Thoracic aorta (tissue), 2 donors: ENCODE data around the gene GYS2. TPM values are rescaled to one million over a fixed set of nuclear protein-coding genes. Genes with fewer than 3 reads are reported as not detected.

Source experiments
- ATAC-seq: fragments of 150-250 bp; one replicate; pipeline ENCODE4 v1.8.0; 2017; ENCODE audit warnings: low read depth; ENCODE audit not compliant: insufficient number of reproducible peaks, low FRiP score
- DNase-seq: peaks from one replicate; pipeline ENCODE4 v3.0.0-alpha.2; 2020; ENCODE audit warnings: low spot score
- H3K27ac ChIP-seq, 2 donors: fragments of 200-600 bp; sonication (generic); 1 replicate in 1 of 2; 2 replicates in 1 of 2; pipeline ENCODE4 v1.5.1; 2016; ENCODE audit warnings: mild to moderate bottlenecking in 2 of 2, moderate library complexity in 2 of 2
- H3K27me3 ChIP-seq: fragments of 200-600 bp; sonication (generic); replicated peaks from 2 replicates; pipeline ENCODE4 v1.6.0; 2016; ENCODE audit warnings: mild to moderate bottlenecking; ENCODE audit not compliant: insufficient read depth
- H3K36me3 ChIP-seq: fragments of 200-600 bp; sonication (generic); one replicate; pipeline ENCODE4 v1.5.1; 2016
- H3K4me1 ChIP-seq, 2 donors: fragments of 200-600 bp; sonication (generic); 1 replicate in 1 of 2; 2 replicates in 1 of 2; pipeline versions ENCODE4 v1.5.1 to v1.6.0; 2016; ENCODE audit warnings: low read depth in 2 of 2, mild to moderate bottlenecking in 1 of 2; ENCODE audit not compliant: control insufficient read depth in 1 of 2
- H3K4me3 ChIP-seq: fragments of 200-600 bp; sonication (generic); 2 replicates; pipeline ENCODE4 v1.5.1; 2016; ENCODE audit warnings: mild to moderate bottlenecking
- H3K9me3 ChIP-seq: fragments of 200-600 bp; sonication (generic); 2 replicates; pipeline ENCODE4 v1.5.1; 2016
- CTCF ChIP-seq: fragments of 200-600 bp; sonication (generic); IDR thresholded peaks from one replicate; pipeline ENCODE4 v1.5.1; 2019; ENCODE audit warnings: antibody characterized with exemption
- total RNA-seq, 2 donors: library from RNA; depleted of rRNA; stranded (reverse); fragments of >200 nt; gene quantifications; one replicate each; pipeline versions ENCODE4 v1.1.0 to v1.2.3, GENCODE V29; 2016

The GYS2 gene
- total RNA-seq, 2 donors from 2014 or later: not detected

DNA sequence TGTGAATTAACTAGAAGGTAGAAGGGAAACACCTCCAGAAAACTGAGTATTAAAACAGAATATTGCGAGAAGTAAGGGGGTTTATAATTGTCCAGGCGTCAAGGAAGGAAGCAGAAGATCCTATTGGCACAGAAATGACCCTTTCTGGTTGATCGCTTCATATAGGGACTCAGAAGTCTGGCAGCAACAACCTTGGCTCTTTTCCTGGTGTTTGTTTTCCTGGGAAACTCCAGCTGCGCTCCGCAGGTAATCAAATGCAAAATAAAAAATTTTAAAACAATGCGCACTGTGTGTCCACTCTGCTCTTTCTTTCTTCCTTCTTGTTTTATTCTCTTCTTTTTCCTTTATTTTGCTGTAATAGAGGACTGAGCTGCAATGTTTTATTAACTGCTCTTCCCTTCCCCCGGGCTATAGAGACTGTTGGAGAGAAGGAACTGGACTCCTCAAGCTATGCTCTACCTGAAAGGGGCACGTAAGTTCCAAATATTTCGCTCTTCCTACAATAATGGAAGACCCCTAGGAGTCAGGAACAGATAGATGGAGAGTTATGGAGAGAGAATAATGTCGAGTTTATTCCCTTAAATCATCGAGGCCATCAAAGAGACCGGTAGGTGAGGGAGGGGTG, 77.8 kb downstream of the GYS2 start:
- Histone ChIP-seq H3K27me3 (no peaks in the 10 kb centered on the region), H3K27ac (no peak overlapping the region), H3K36me3 (no peaks in the 10 kb centered on the region), H3K9me3 (no peaks in the 10 kb centered on the region), H3K4me3 (peak overlapping the region; percentile 79), H3K4me1 (peaks cover 3 to 12% of the 10 kb centered on the region in 2 donors)
- ATAC-seq (no peak), DNase-seq (no peak)
- TF ChIP-seq CTCF: no peak

GRCh38 chr12:21526053-21526452, 78.6 kb downstream of the GYS2 start, which contains the start of gene SPX:
TSS of gene SPX (plus strand) at chr12:21526296. CDS start at chr12:21526473, 177 bp downstream.
- H3K4me3 ChIP-seq: peak within 1 kb of the TSS; percentile 79
- H3K27me3 ChIP-seq: no peaks in the 10 kb centered on the region
- H3K9me3 ChIP-seq: no peaks in the 10 kb centered on the region
- TF ChIP-seq CTCF: no peak
- H3K27ac ChIP-seq: no peak within 1 kb of the TSS
- H3K36me3 ChIP-seq: no peaks in the 10 kb centered on the region
- peaks cover 3 to 12% of the 10 kb centered on the region in 2 donors for H3K4me1 ChIP-seq
- ATAC-seq (no peak), DNase-seq (no peak)

DNA sequence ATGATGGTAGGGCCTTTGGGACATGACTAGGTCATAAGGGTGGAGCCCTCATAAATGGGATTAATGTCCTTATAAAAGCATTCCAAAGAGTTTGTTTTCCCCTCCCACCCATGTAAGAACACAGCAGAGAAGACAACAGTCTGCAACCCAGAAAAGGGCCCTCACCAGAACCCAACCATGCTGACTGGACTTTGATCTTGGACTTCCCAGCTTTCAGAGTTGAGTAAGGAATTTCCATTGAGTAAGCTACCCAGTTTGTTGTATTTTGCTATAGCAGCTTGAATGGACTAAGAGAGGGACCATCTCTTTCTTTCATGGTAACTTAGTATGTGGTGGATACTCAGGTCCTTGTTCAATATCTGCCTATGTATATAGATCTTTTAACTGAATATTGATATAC, 81.5 kb downstream of the GYS2 start:
- H3K27me3 ChIP-seq: no peaks in the 10 kb centered on the region
- peaks cover 3 to 4% of the 10 kb centered on the region in 2 donors for H3K4me1 ChIP-seq
- no peaks in the 10 kb centered on the region for H3K9me3 ChIP-seq
- H3K27ac ChIP-seq: no peak overlapping the region
- H3K4me3 ChIP-seq: no peak overlapping the region
- no peaks in the 10 kb centered on the region for H3K36me3 ChIP-seq
- no peak for TF ChIP-seq CTCF
- DNase-seq (no peak), ATAC-seq (no peak)

- ATAC-seq (no peak), DNase-seq (no peak)
- Histone ChIP-seq H3K36me3 (no peaks in the 10 kb centered on the region), H3K9me3 (no peaks in the 10 kb centered on the region), H3K4me3 (no peak overlapping the region), H3K4me1 (no peaks in the 10 kb centered on the region), H3K27me3 (no peaks in the 10 kb centered on the region), H3K27ac (no peak overlapping the region)
- TF ChIP-seq CTCF: no peak
These were observed 83.1 kb downstream of the GYS2 start for GRCh38 chr12:21521541-21521940.

DNA sequence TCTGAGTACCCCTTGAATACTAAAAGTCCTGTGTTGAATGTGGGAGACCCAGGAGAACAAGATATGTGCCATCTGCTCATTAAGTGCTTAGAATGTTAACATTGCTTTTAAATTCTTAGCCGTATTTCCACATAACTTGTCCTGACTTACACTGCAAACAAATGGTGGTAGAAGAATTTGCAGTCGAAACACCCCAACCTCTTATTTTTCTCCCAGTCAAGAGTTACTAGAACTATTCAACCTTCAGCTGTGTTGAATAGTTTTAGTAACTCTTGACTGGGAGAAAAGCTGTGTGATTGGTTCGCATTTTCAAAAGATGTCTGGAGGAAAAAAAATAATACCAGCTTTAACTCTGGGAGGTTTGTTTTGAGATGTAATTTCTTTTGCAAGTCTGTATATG, 86.2 kb downstream of the GYS2 start:
- H3K4me3 ChIP-seq: no peak overlapping the region
- H3K27me3 ChIP-seq: no peaks in the 10 kb centered on the region
- H3K9me3 ChIP-seq: no peaks in the 10 kb centered on the region
- peaks cover 17% of the 10 kb centered on the region for H3K36me3 ChIP-seq
- H3K27ac ChIP-seq: no peak overlapping the region
- H3K4me1 ChIP-seq: no peaks in the 10 kb centered on the region
- ATAC-seq (no peak), DNase-seq (no peak)
- no peak for TF ChIP-seq CTCF
